Endodermal cell (in vitro differentiated cells): Measurements from ENCODE around the gene MBLAC1. TPM values are rescaled to one million over a fixed set of nuclear protein-coding genes. Genes with fewer than 3 reads are reported as not detected.
A peak's percentile ranks its signal among the peaks of the same experiment; 100 is the strongest.

Experiments used
- DNase-seq: peaks from one replicate; pipeline ENCODE4 v3.0.0-alpha.2; 2017
- H3K27ac ChIP-seq: 2 replicates; pipeline ENCODE4 v1.5.1; 2013; ENCODE audit warnings: mild to moderate bottlenecking, low read depth, low read length, moderate library complexity
- H3K27me3 ChIP-seq: 2 replicates; pipeline ENCODE4 v1.6.1; 2013; ENCODE audit warnings: mild to moderate bottlenecking, low read length, moderate library complexity; ENCODE audit not compliant: insufficient read depth, control insufficient read depth, poor library complexity, severe bottlenecking
- H3K36me3 ChIP-seq: 2 replicates; pipeline ENCODE4 v1.7.0; 2013; ENCODE audit warnings: mild to moderate bottlenecking, low read length, moderate library complexity; ENCODE audit not compliant: control insufficient read depth, insufficient read depth
- H3K4me1 ChIP-seq: one replicate; pipeline ENCODE4 v1.7.0; 2013; ENCODE audit warnings: low read length; ENCODE audit not compliant: control insufficient read depth, insufficient read depth
- H3K4me3 ChIP-seq: 2 replicates; pipeline ENCODE4 v1.5.1; 2013; ENCODE audit warnings: mild to moderate bottlenecking, low read length, moderate library complexity
- H3K9ac ChIP-seq: 2 replicates; pipeline ENCODE4 v1.6.1; 2013; ENCODE audit warnings: mild to moderate bottlenecking, low read length, moderate library complexity; ENCODE audit not compliant: poor library complexity, severe bottlenecking; ENCODE audit errors: extremely low read depth
- H3K9me3 ChIP-seq: 2 replicates; pipeline ENCODE4 v1.6.1; 2013; ENCODE audit warnings: mild to moderate bottlenecking, low read length, moderate library complexity; ENCODE audit not compliant: control insufficient read depth
- H3K27ac Mint-ChIP-seq: 2 replicates; pipeline ENCODE4 v1.8.0; 2020; ENCODE audit warnings: mixed read lengths
- H3K27me3 Mint-ChIP-seq: 2 replicates; pipeline ENCODE4 v1.8.0; 2021; ENCODE audit warnings: mild to moderate bottlenecking, mixed read lengths; ENCODE audit not compliant: insufficient read depth
- H3K36me3 Mint-ChIP-seq: 2 replicates; pipeline ENCODE4 v1.8.0; 2020; ENCODE audit warnings: low read depth, mixed read lengths
- H3K4me1 Mint-ChIP-seq: 2 replicates; pipeline ENCODE4 v1.8.0; 2020; ENCODE audit warnings: mixed read lengths
- H3K4me3 Mint-ChIP-seq: 2 replicates; pipeline ENCODE4 v1.8.0; 2020; ENCODE audit warnings: mild to moderate bottlenecking, moderate library complexity, mixed read lengths
- H3K9me3 Mint-ChIP-seq: 2 replicates; pipeline ENCODE4 v1.8.0; 2020; ENCODE audit warnings: mild to moderate bottlenecking, mixed read lengths
- WGBS, 2 experiments: methylation state at CpG; one replicate each; pipeline versions ENCODE4 v1.1.5 to v1.1.7; 2013; ENCODE audit warnings: missing lambda C conversion rate in 2 of 2, mixed read lengths in 1 of 2; ENCODE audit not compliant: insufficient coverage in 1 of 2, insufficient read length in 1 of 2; 5-methylcytosine and 5-hydroxymethylcytosine counted together
- total RNA-seq, 2 donors: library from RNA; stranded (reverse); fragmentation: NEBNext Ultra II Directional in 1 of 2; extraction: Animal tissue kit (Norgen Biotek cat#: 25700) in 1 of 2; gene quantifications; 2 replicates in 1 of 2; 3 replicates in 1 of 2; pipeline ENCODE4 v1.2.1, GENCODE V29; 2021
- TF ChIP-seq, protein P1 (sequence below): fragments of 200-600 bp; sonication (generic); conservative IDR thresholded peaks from 2 replicates; pipeline ENCODE4 v1.5.0; 2021; ENCODE audit warnings: antibody characterized with exemption, mild to moderate bottlenecking

MBLAC1 gene
- total RNA-seq, 2 donors from 2014 or later = 1.3 to 1.4 TPM

DNA sequence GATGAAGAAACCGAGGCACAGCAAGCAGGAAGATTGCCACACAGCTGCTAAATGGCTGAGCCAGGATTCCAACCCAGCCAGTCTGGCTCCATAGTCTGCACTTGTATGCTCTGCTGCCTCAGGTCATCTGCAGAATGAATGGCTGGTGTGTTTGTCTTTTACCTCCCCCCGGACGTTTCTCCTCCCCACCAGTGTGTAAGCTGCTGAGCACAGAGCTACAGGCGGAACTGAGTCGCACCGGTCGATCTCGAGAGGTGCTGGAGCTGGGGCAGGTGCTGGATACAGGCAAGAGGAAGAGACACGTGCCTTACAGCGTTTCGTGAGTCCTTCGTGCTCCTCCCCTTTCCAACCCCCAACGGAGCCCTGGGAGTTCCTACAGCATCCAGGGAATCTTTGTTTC, 4.7 kb upstream of the MBLAC1 start:
- TF ChIP-seq, protein P1, sequence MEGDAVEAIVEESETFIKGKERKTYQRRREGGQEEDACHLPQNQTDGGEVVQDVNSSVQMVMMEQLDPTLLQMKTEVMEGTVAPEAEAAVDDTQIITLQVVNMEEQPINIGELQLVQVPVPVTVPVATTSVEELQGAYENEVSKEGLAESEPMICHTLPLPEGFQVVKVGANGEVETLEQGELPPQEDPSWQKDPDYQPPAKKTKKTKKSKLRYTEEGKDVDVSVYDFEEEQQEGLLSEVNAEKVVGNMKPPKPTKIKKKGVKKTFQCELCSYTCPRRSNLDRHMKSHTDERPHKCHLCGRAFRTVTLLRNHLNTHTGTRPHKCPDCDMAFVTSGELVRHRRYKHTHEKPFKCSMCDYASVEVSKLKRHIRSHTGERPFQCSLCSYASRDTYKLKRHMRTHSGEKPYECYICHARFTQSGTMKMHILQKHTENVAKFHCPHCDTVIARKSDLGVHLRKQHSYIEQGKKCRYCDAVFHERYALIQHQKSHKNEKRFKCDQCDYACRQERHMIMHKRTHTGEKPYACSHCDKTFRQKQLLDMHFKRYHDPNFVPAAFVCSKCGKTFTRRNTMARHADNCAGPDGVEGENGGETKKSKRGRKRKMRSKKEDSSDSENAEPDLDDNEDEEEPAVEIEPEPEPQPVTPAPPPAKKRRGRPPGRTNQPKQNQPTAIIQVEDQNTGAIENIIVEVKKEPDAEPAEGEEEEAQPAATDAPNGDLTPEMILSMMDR = no peak
- H3K27ac ChIP-seq = no peak overlapping the region
- no peaks in the 10 kb centered on the region for H3K27me3 Mint-ChIP-seq

DNA sequence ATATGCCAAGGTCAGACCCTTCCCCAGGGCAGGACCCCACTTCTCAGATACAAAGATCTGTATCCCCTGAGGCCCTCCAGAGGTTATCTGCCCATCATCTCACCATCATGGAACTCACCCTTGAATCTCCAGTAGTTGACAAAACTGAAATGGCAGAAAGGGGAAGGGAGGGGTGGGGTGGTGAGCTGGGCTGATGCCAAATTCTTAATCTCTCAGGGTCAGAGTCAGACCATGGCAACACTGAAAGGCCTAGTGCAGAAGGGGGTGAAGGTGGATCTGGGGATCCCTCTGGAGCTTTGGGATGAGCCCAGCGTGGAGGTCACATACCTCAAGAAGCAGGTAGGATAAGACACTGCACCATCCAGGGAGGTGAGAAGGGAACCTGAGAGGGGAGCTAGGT, 4.2 kb upstream of the MBLAC1 start:
- no peaks in the 10 kb centered on the region for H3K27me3 Mint-ChIP-seq
- no peak overlapping the region for H3K27ac ChIP-seq
- no peak for DNase-seq
- H3K4me3 Mint-ChIP-seq = no peak overlapping the region
- H3K4me1 ChIP-seq = no peaks in the 10 kb centered on the region
- H3K27ac Mint-ChIP-seq = no peak overlapping the region
- no peaks in the 10 kb centered on the region for H3K9me3 Mint-ChIP-seq
- peaks cover 6% of the 10 kb centered on the region for H3K36me3 Mint-ChIP-seq
- WGBS, 2 experiments = 90 to 100% methylated on average over 1 of the region's 1 CpG
- peaks cover 8% of the 10 kb centered on the region for H3K4me1 Mint-ChIP-seq
- no peaks in the 10 kb centered on the region for H3K27me3 ChIP-seq
- no peak overlapping the region for H3K9ac ChIP-seq
- peaks cover 5% of the 10 kb centered on the region for H3K36me3 ChIP-seq
- no peak overlapping the region for H3K4me3 ChIP-seq
- no peaks in the 10 kb centered on the region for H3K9me3 ChIP-seq
- TF ChIP-seq, protein P1 = no peak

More for the DNA sequence above, 4.7 kb upstream of the MBLAC1 start:
- Histone ChIP-seq H3K9me3 (no peaks in the 10 kb centered on the region), H3K36me3 (peaks cover 5% of the 10 kb centered on the region), H3K9ac (no peak overlapping the region), H3K4me3 (no peak overlapping the region), H3K27me3 (no peaks in the 10 kb centered on the region), H3K4me1 (no peaks in the 10 kb centered on the region)
- Mint-ChIP-seq H3K4me1 (peaks cover 8% of the 10 kb centered on the region), H3K36me3 (peaks cover 6% of the 10 kb centered on the region), H3K9me3 (no peaks in the 10 kb centered on the region), H3K27ac (peak overlapping the region; percentile 64), H3K4me3 (no peak overlapping the region)
- WGBS, 2 experiments = 83 to 89% methylated on average over 12 to 13 of the region's 13 CpGs
- DNase-seq = no peak

DNA sequence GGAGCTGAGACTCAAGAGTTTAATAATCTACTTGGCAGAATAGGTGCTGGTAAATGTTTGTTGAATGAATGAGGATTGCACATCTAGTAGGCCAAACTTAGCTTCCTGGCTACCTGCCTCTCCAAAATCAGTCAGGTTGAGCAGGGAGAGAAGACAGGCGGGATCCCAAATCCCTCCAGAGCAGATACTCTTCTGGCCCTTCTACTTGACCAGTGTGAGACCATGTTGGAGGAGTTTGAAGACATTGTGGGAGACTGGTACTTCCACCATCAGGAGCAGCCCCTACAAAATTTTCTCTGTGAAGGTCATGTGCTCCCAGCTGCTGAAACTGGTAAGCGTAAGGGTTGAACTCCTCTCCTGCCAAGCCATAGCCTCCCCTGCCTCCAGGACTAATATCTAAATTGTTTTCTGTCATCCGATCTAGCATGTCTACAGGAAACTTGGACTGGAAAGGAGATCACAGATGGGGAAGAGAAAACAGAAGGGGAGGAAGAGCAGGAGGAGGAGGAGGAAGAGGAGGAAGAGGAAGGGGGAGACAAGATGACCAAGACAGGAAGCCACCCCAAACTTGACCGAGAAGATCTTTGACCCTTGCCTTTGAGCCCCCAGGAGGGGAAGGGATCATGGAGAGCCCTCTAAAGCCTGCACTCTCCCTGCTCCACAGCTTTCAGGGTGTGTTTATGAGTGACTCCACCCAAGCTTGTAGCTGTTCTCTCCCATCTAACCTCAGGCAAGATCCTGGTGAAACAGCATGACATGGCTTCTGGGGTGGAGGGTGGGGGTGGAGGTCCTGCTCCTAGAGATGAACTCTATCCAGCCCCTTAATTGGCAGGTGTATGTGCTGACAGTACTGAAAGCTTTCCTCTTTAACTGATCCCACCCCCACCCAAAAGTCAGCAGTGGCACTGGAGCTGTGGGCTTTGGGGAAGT, 2.2 kb upstream of the MBLAC1 start:
- H3K4me3 Mint-ChIP-seq = peak overlapping the region; percentile 96
- peaks cover 5% of the 10 kb centered on the region for H3K36me3 ChIP-seq
- H3K36me3 Mint-ChIP-seq = peaks cover 6% of the 10 kb centered on the region
- H3K4me3 ChIP-seq = no peak overlapping the region
- no peak overlapping the region for H3K27ac Mint-ChIP-seq
- H3K4me1 ChIP-seq = no peaks in the 10 kb centered on the region
- WGBS, 2 experiments = 88 to 99% methylated on average over 2 to 4 of the region's 4 CpGs
- peaks cover 6% of the 10 kb centered on the region for H3K4me1 Mint-ChIP-seq
- DNase-seq = no peak
- H3K27me3 ChIP-seq = peaks cover 12% of the 10 kb centered on the region
- TF ChIP-seq, protein P1 = no peak
- peaks cover 18% of the 10 kb centered on the region for H3K27me3 Mint-ChIP-seq
- no peaks in the 10 kb centered on the region for H3K9me3 Mint-ChIP-seq
- H3K9me3 ChIP-seq = no peaks in the 10 kb centered on the region
- H3K9ac ChIP-seq = no peak overlapping the region
- H3K27ac ChIP-seq = no peak overlapping the region
